BJ (cell line): ENCODE data around the gene B9D2. TPM values are rescaled to one million over a fixed set of nuclear protein-coding genes. Genes with fewer than 3 reads are reported as not detected.
"Not testable (repeated sequence)": the region's sequence is repeated elsewhere in the genome, so short reads cannot be mapped to it uniquely, and the experiment has no call there.

Experiments
- CTCF ChIA-PET: fragments of 350-600 bp; formaldehyde crosslinking; extraction: SDS; loops from one replicate; lab custom pipeline; 2021; ENCODE audit warnings: antibody characterized with exemption, inconsistent platforms; lab: Yijun Ruan, JAX
- POLR2A ChIA-PET: fragments of 300-600 bp; sonication (Branson Sonifier 250); formaldehyde crosslinking; extraction: SDS; loops from one replicate; lab custom pipeline; 2021; ENCODE audit warnings: antibody characterized with exemption; lab: Charles Lee
- DNase-seq: peaks from one replicate; pipeline ENCODE4 v3.0.0-alpha.2; 2011; ENCODE audit warnings: low read depth
- H3K27me3 ChIP-seq: 2 replicates; pipeline ENCODE4 v1.6.0; 2011; ENCODE audit warnings: low read length; ENCODE audit not compliant: control insufficient read depth, insufficient read depth
- H3K36me3 ChIP-seq: 2 replicates; pipeline ENCODE4 v1.5.1; 2011; ENCODE audit warnings: low read length; ENCODE audit not compliant: control insufficient read depth, insufficient read depth
- H3K4me3 ChIP-seq: 2 replicates; pipeline ENCODE4 v1.5.1; 2011; ENCODE audit warnings: low read depth, mild to moderate bottlenecking, control low read depth, low read length
- polyA plus RNA-seq: library from polyadenylated mRNA; depleted of rRNA; stranded (reverse); fragments of >200 nt; gene quantifications from 2 replicates; pipeline ENCODE4 v1.2.3, GENCODE V29; 2011
- TF ChIP-seq, protein P1 (sequence below): IDR thresholded peaks from 2 replicates; pipeline ENCODE4 v1.5.1; 2011; ENCODE audit warnings: low read depth, mild to moderate bottlenecking, control low read depth, inconsistent platforms, low read length, moderate library complexity; ENCODE audit not compliant: insufficient read depth

Gene B9D2
- polyA plus RNA-seq, 1 experiment = 10.9 TPM

DNA sequence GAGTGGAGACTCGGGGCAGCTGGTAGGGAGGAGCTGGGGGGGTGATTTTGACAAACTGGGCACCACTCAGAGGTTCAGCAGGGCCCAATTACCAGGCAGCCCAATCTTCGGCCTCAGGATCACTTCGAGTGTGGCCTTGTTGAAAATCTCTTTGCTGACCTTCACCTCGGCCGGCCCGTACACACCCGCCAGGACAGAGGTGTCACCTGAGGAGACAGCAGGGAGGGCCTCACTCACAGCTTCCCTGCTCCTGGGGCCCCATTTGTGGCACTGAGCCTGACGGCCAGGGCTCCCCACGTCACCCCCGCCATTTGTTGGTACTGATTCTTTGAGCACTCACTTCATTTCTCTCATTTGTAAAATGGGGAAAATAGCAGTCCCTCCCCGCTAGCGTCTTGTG lies 28.8 kb upstream of the B9D2 start:
- Histone ChIP-seq H3K36me3 (peaks cover 12% of the 10 kb centered on the region), H3K4me3 (no peak overlapping the region), H3K27me3 (no peaks in the 10 kb centered on the region)
- DNase-seq = no peak
- ChIA-PET POLR2A (no interaction called here), CTCF (no interaction called here)
- TF ChIP-seq, protein P1, sequence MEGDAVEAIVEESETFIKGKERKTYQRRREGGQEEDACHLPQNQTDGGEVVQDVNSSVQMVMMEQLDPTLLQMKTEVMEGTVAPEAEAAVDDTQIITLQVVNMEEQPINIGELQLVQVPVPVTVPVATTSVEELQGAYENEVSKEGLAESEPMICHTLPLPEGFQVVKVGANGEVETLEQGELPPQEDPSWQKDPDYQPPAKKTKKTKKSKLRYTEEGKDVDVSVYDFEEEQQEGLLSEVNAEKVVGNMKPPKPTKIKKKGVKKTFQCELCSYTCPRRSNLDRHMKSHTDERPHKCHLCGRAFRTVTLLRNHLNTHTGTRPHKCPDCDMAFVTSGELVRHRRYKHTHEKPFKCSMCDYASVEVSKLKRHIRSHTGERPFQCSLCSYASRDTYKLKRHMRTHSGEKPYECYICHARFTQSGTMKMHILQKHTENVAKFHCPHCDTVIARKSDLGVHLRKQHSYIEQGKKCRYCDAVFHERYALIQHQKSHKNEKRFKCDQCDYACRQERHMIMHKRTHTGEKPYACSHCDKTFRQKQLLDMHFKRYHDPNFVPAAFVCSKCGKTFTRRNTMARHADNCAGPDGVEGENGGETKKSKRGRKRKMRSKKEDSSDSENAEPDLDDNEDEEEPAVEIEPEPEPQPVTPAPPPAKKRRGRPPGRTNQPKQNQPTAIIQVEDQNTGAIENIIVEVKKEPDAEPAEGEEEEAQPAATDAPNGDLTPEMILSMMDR = no peak

DNA sequence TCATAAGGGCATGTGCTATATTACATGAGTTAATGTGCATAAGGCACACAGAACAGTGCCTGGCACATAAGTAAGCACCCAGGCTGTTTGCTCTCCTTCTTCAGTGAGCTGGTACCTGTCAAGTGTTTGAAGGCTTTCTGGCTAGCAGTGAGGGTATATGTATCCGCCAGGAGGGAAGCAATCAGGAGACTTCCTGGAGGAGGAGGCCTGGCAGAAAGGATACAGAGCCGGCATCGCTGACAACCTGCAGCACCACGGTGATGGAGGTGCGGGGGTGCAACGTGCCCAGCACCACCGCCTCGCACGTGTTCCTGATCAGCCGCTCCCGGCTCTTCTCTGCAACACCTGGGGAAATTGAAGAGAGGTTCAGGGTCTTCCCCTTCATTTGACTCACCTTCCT lies 27.7 kb upstream of the B9D2 start:
- Histone ChIP-seq H3K4me3 (no peak overlapping the region), H3K36me3 (peaks cover 13% of the 10 kb centered on the region), H3K27me3 (no peaks in the 10 kb centered on the region)
- ChIA-PET CTCF (interaction anchor here (1.9 kb wide), 1 partner anchor 39 kb away, joined by 4 read pairs; no protein-coding TSS in a partner anchor), POLR2A (no interaction called here)
- DNase-seq = no peak
- TF ChIP-seq, protein P1 = no peak

DNA sequence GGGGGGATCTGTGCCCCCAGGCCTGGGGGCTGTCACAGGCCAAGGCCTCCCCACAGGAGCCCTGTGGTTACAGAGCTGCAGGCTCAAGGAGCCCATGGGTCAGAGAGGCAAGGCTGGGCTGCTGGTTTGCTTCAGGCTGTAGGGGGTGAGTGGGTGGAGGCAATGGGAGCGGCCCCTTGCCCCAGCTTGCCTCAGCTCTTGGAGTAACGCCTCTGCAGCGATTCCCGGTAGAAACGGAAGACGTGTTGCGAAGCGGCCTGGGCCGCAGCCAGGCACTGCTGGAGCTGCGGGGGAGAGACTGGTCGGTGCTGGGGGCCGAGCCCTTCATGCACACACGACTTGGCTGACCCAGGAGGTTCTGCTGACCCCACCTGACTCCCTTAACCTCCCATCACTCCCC lies 22.5 kb upstream of the B9D2 start:
- no peak overlapping the region for H3K4me3 ChIP-seq
- CTCF ChIA-PET = no interaction called here
- no peaks in the 10 kb centered on the region for H3K27me3 ChIP-seq
- peaks cover 22% of the 10 kb centered on the region for H3K36me3 ChIP-seq
- TF ChIP-seq, protein P1 = no peak
- no peak for DNase-seq
- POLR2A ChIA-PET = no interaction called here

DNA sequence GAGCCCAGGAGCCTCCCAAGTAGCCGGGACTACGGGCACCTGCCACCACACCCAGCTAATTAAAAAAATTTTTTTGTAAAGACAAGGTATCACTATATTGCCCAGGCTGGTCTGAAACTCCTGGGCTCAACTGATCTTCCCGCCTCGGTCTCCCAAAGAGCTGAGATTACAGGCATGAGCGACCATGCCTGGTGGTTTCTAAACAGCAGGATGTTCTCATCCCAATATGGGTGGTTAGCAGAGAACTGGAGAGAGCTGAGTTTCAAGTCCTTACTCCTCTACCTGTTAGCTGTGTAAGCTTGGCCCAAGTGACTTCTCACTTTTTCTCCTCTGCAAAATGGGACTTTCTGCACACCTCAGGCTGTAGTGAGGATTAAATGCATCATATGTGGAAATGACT lies 20.4 kb upstream of the B9D2 start:
- no peaks in the 10 kb centered on the region for H3K27me3 ChIP-seq
- H3K4me3 ChIP-seq = no peak overlapping the region
- ChIA-PET CTCF (no interaction called here), POLR2A (no interaction called here)
- no peak for DNase-seq
- peaks cover 14% of the 10 kb centered on the region for H3K36me3 ChIP-seq
- TF ChIP-seq, protein P1 = no peak

DNA sequence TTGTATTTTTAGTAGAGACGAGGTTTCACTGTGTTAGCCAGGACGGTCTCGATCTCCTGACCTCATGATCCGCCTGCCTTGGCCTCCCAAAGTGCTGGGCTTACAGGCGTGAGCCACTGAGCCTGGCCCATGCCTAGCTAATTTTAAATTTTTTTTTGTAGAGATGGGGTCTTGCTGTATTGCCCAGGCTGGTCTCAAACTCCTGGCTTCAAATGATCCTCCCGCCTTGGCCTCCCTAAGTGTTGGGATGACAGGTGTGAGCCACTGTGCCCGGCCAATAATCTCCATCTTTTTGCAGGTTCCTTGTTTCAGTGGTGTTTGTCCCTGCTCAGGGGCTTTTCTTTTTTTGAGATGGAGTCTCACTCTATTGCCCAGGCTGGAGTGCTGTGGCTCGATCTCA lies 17.6 kb upstream of the B9D2 start:
- H3K36me3 ChIP-seq = peaks cover 13% of the 10 kb centered on the region
- not testable (repeated sequence) for H3K4me3 ChIP-seq, H3K27me3 ChIP-seq, DNase-seq
- POLR2A ChIA-PET = interaction anchor here (1.4 kb wide), 1 partner anchor 18 kb away, joined by 4 read pairs; the partner anchor contains the start of gene B9D2
- CTCF ChIA-PET = interaction anchor here (1.3 kb wide), 1 partner anchor 24 kb away, joined by 4 read pairs; no protein-coding TSS in a partner anchor
